Measurements from ENCODE around the gene MAP6. TPM values are rescaled to one million over a fixed set of nuclear protein-coding genes. Genes with fewer than 3 reads are reported as not detected.
"Not testable (repeated sequence)": the region's sequence is repeated elsewhere in the genome, so short reads cannot be mapped to it uniquely, and the experiment has no call there.

The MAP6 gene
- under 0.01 TPM in 1 of 2 replicates, not detected in the other for total RNA-seq (2014; rRNA removed)
- polyA plus RNA-seq (2012): 0.22 TPM

DNA sequence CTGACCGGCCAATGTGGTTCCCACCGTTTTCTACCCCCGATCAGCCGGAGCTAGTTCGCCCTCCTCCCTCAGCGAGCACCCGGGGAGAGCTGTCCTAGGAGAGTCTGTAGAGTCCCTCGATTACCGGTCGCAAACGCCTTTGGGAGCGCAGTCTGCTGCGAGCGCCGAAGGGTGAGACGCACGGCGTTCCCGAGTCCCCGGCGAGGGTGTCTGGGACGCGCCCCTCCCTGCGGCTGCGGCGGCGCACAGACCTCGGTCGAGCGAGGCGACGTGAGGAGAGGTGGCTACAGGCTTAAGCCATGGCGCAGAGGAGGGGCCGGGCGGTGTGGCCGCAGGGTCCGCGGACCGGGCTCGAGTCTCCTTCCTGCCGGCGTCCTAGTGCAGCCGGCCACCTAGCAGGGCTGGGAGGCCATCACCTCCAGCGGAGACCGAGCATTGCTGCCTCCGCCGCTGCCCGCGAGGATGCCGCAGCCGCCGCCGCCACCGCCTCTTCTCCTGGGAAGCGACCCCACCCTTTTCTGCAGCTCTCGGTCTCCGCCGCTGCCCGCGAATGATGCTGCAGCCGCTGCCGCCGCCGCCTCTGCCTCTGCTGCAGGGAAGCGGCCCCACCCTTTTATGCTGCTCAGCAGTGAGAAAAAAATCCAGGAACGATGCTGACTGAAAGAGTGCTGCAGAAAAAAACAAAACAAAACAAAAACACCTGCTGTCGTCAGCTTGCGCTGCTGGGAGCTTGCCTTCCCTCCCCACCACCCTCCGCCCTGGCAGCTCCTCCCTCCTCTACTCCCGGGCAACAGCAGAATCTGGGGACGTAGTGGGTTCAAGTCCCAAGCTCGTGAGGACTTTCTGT, at the start of gene MAP6:
MAP6 (minus strand) TSS at position 588 of the 847 bp plus-strand sequence. CDS start 669 bp downstream, outside the sequence.
- no peak for DNase-seq (ENCODE audit: low read depth)

- no peak for DNase-seq (ENCODE audit: low read depth)
These were observed 49.0 kb upstream of the MAP6 start, which contains the start of gene MOGAT2 for GRCh38 chr11:75717608-75718418. Gene MOGAT2 (plus strand): TSS chr11:75717838. CDS start chr11:75717889, 51 bp downstream.

- no peak for DNase-seq (ENCODE audit: low read depth)
These were observed 47.8 kb upstream of the MAP6 start for GRCh38 chr11:75716659-75717058.

DNA sequence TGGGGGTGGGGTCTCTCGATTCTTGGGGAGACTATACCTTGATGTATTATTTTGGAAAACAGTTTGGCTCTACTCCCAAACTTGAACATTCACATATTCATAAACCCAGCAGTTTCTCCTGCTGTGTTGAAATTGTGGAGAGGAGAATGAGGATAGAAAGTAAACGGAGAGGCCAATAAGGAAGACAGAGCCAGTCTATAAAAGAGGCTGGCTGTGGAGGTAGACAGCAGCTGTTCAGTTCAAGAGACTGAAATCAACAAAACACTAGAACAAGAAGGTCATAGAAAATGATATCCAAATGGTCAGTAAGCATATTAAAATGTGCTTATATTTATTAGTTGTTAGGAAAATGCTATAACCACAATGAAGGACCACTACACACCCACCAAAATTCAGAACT, 46.9 kb upstream of the MAP6 start:
- no peak for DNase-seq (ENCODE audit: low read depth)

- no peak for DNase-seq (ENCODE audit: low read depth)
These were observed 45.4 kb upstream of the MAP6 start for GRCh38 chr11:75714211-75714610.

- DNase-seq (ENCODE audit: low read depth): peak; percentile 51
These were observed 37.5 kb upstream of the MAP6 start for GRCh38 chr11:75706260-75706729.

DNA sequence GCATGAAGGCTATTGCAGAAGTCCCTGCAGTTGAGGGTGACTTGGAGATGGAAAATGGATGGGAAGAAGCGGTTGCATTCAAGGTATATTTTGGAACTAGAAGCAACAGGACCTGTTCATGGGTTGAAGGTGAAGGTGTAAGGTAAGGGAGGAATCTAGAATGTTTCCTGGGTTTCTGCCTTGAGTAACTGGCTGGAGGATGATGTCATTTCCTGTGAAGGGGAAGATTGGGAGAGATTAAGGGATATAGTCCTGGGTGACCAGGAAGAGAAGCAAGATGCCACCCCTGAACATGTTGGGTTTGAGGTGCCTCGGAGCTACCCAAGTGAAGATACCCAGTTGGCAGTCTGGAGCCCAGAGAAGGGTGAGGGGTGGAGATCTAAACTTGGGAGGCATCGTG, 36.7 kb upstream of the MAP6 start:
- no peak for DNase-seq (ENCODE audit: low read depth)

GRCh38 chr11:75703695-75704237, 34.9 kb upstream of the MAP6 start:
- DNase-seq (ENCODE audit: low read depth): no peak

- DNase-seq (ENCODE audit: low read depth): no peak
These were observed 32.1 kb upstream of the MAP6 start for GRCh38 chr11:75700940-75701339.

DNA sequence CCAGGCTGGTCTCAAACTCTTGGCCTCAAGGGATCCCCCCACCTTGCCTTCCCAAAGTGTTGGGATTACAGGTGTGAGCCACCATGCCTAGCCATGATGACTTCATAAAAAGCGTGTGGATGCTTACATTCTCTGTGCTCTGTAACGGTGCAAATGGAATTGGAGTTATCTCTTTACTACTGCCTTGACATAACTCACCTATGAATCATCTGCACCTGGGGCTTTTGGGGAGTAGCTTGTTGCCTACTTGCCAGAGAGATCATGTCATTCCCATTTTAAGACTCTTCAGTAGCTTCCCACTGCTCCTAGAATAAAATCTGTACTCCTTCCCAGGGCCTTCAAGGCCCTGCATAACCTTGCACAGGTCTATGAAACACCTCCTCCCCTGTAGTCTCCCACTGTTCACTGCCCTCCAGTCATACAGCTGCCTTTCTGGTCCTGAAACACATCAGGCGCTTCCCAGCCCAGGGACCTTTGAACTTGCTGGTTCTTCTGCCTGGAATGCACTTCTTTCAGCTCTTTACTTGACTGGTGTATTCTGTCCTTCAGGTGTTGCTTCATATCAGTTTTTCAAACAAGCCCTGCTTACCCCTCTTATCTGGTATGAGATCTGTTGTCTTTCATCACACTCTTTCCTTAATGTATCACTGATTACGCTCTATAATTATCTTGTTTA, 29.2 kb upstream of the MAP6 start:
- no peak for DNase-seq (ENCODE audit: low read depth)

GRCh38 chr11:75691804-75692203, 23.0 kb upstream of the MAP6 start:
- DNase-seq (ENCODE audit: low read depth): no peak

DNA sequence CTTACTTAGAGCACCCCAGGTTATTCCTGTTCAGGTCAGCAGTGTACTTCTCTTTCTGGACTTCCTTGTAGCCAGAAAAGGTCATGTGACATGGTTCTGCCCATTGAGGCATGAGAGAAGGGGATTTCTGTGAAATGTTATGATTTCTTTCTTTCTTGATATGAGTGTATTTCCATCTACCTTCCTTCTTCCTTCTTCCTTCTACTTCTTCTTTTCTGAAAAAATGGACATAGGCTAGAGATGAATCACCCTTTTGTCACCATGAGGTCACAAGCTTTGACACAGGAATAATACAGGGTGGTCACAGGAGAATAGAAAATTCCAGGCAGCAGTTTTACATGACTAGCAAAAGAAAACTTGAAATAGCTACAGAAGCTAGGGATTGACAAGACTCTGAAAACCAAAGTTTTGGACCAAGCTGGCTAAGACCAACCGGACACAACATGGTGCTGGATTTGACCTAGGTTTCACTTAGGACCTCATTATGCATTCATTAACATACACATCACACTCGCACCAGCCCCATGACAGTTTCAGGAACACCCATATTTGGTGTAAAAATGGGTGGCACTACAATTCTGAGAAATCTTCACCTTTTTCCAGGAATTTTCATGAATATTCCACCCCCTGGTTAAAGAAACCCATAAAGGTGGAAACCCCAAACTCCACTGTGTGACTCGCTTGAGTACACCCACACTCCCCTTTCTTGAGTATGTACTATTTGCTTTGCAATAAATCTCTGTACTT, 21.2 kb upstream of the MAP6 start:
- peak; percentile 28 for DNase-seq (ENCODE audit: low read depth)

GRCh38 chr11:75683856-75684255, 15.0 kb upstream of the MAP6 start:
- DNase-seq (ENCODE audit: low read depth): not testable (repeated sequence)

DNA sequence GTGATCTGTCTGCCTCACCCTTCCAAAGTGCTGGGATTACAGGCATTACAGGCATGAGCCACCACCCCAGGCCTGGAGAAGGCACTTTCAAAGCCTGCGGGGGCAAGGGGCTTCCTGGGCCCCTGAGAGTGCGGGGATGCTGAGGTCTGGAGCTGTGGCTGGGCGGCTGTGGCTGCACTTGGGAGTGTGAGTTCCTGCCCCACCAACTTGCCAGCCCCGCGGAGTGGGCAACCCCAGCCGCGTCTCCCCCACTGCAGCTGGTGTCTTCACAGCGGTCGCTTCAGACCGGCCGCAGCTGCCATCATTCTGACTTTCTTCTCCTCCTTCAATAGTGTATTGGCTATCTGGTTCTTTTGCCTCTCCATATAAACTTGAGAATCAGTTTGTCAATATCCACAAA, 10.7 kb upstream of the MAP6 start:
- DNase-seq (ENCODE audit: low read depth): no peak

- DNase-seq (ENCODE audit: low read depth): no peak
These were observed 9.9 kb upstream of the MAP6 start for GRCh38 chr11:75678620-75679259.

DNA sequence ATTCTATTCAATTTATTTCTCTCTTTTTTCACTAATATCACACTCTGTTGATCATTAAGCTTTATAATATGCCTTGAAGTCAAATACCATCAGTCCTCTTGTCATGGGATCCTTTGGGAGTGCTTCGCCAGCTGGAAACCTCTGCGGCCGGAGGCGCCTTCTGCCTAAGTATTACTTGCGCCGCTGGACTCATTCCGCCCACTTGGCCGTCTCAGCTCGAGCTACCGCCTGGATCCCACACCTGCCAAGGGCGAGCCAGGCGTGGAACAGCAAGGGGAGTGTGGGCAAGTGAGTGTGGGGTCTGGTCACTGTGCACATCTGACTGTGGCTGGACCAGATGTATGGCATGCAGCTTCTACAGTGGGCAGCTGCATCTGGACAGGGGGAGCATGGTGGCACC, 9.1 kb upstream of the MAP6 start:
- no peak for DNase-seq (ENCODE audit: low read depth)

DNA sequence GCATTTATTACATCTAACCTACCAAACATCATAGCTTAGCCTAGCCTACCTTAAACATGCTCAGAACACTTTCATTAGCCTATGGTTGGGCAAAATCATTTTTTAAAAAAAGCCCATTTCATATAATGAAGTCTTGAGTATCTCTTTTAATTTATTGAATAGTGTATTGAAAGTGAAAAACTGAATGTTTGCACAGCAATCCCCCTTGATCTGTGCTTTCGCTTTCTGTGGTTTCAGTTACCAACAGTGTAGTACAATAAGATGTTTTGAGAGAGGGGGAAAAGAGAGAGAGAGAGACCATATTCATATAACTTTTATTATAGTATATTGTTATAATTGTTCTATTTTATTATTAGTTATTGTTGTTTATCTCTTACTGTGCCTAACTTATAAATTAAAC, 8.4 kb upstream of the MAP6 start:
- no peak for DNase-seq (ENCODE audit: low read depth)

- DNase-seq (ENCODE audit: low read depth): peak; percentile 54
These were observed 5.2 kb upstream of the MAP6 start for GRCh38 chr11:75673977-75674582.

DNA sequence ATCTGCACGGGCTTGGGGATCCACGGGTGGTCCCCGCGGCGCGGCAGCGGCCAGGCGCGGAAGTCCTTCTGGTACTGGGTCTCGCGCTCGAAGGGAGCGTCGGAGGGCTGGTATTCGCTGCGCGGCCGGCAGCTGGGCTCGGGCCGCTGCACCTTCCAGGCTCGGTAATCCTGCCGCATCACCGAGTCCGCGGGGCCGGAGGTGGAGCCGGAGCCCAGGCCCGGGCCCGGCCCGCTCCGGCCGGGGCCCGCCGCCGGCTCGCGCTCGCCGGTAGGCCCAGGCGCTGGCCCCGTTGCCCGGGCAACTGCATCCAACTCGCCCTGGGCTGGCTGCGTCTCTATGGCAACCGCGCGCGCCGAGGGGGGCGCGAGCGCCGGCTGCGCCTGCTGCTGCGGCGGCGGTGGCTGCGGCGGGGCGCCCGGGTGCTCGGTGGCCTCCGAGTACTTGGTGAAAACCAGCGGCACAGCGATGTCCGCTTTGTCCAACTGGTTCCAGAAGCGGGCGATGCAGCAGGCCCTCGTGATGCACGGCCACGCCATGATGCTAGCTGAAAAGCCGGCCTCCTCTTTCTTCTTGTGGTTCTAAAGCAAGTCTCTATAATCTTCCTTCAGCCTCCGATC, 897 bp downstream of the MAP6 start:
- no peak for DNase-seq (ENCODE audit: low read depth)
